Loucy (cell line): ENCODE measurements around the gene CEL.
"Not testable (repeated sequence)": the region's sequence is repeated elsewhere in the genome, so short reads cannot be mapped to it uniquely, and the experiment has no call there.

ENCODE experiments used
- CTCF ChIP-seq: fragments of 200-600 bp; sonication (generic); conservative IDR thresholded peaks from 2 replicates; pipeline ENCODE4 v1.5.1; 2014; ENCODE audit warnings: mild to moderate bottlenecking, antibody characterized with exemption, low read length
- EZH2phosphoT487 ChIP-seq: fragments of 200-600 bp; IDR thresholded peaks from 2 replicates; pipeline ENCODE4 v1.6.1; 2018; ENCODE audit warnings: antibody characterized with exemption, mild to moderate bottlenecking, moderate library complexity, borderline replicate concordance

GRCh38 chr9:133070500-133070961 is 8.8 kb downstream of the CEL start:
- not testable (repeated sequence) for TF ChIP-seq CTCF, EZH2phosphoT487
